NT2/D1 (cell line): Measurements from ENCODE around the gene GRB7.
A peak's percentile ranks its signal among the peaks of the same experiment; 100 is the strongest.

Experiments
- DNase-seq: peaks from one replicate; pipeline ENCODE4 v3.0.0-alpha.2; 2011; ENCODE audit warnings: low read depth, low spot score
- H3K27me3 ChIP-seq: 2 replicates; pipeline ENCODE4 v1.6.0; 2011; ENCODE audit warnings: mild to moderate bottlenecking; ENCODE audit not compliant: insufficient read length, insufficient read depth
- H3K36me3 ChIP-seq: 2 replicates; pipeline ENCODE4 v1.6.1; 2011; ENCODE audit warnings: mild to moderate bottlenecking, low read length, mixed read lengths; ENCODE audit not compliant: insufficient read depth, insufficient read length
- H3K4me1 ChIP-seq: 2 replicates; pipeline ENCODE4 v1.5.1; 2011; ENCODE audit not compliant: insufficient read depth, insufficient read length
- H3K4me3 ChIP-seq: 2 replicates; pipeline ENCODE4 v1.5.1; 2011; ENCODE audit warnings: low read depth; ENCODE audit not compliant: insufficient read length
- H3K9ac ChIP-seq: 2 replicates; pipeline ENCODE4 v1.6.0; 2011; ENCODE audit warnings: low read depth; ENCODE audit not compliant: insufficient read length
- H3K9me3 ChIP-seq: 2 replicates; pipeline ENCODE4 v1.5.1; 2011; ENCODE audit warnings: mild to moderate bottlenecking, low read length; ENCODE audit not compliant: insufficient read depth
- SUZ12 ChIP-seq: IDR thresholded peaks from 2 replicates; pipeline ENCODE4 v1.6.1; 2011; ENCODE audit not compliant: insufficient read length, insufficient read depth; ENCODE audit errors: extremely low read depth
- YY1 ChIP-seq: IDR thresholded peaks from 2 replicates; pipeline ENCODE4 v1.6.1; 2011; ENCODE audit not compliant: insufficient read length, insufficient read depth
- ZNF274 ChIP-seq: IDR thresholded peaks from 2 replicates; pipeline ENCODE4 v1.6.1; 2011; ENCODE audit warnings: mild to moderate bottlenecking, low read depth, low read length

The GRB7 gene

GRCh38 chr17:39751637-39752036 is 13.9 kb downstream of the GRB7 start:
- H3K27me3 ChIP-seq: no peaks in the 10 kb centered on the region
- H3K9ac ChIP-seq: no peak overlapping the region
- H3K4me3 ChIP-seq: no peak overlapping the region
- H3K36me3 ChIP-seq: no peaks in the 10 kb centered on the region
- DNase-seq: no peak
- H3K4me1 ChIP-seq: peaks cover 35% of the 10 kb centered on the region
- TF ChIP-seq YY1: no peak
- no peak for TF ChIP-seq ZNF274
- TF ChIP-seq SUZ12: no peak
- no peaks in the 10 kb centered on the region for H3K9me3 ChIP-seq

- Histone ChIP-seq H3K36me3 (no peaks in the 10 kb centered on the region), H3K4me1 (peaks cover 37% of the 10 kb centered on the region), H3K27me3 (no peaks in the 10 kb centered on the region), H3K9ac (no peak overlapping the region), H3K9me3 (no peaks in the 10 kb centered on the region), H3K4me3 (no peak overlapping the region)
- DNase-seq: no peak
- no peak for TF ChIP-seq ZNF274
- TF ChIP-seq YY1: no peak
- TF ChIP-seq SUZ12: no peak
These were observed 14.6 kb downstream of the GRB7 start for GRCh38 chr17:39752241-39752881.

GRCh38 chr17:39753514-39754160 is 15.9 kb downstream of the GRB7 start:
- Histone ChIP-seq H3K4me1 (peaks cover 40% of the 10 kb centered on the region), H3K9ac (peak overlapping the region; percentile 86), H3K4me3 (peak overlapping the region; percentile 61), H3K9me3 (no peaks in the 10 kb centered on the region), H3K27me3 (no peaks in the 10 kb centered on the region), H3K36me3 (no peaks in the 10 kb centered on the region)
- no peak for TF ChIP-seq SUZ12
- TF ChIP-seq ZNF274: no peak
- no peak for TF ChIP-seq YY1
- DNase-seq: no peak

- no peak for DNase-seq
These were observed 16.6 kb downstream of the GRB7 start for GRCh38 chr17:39754161-39754957.

GRCh38 chr17:39754958-39755553 is 17.3 kb downstream of the GRB7 start:
- Histone ChIP-seq H3K36me3 (no peaks in the 10 kb centered on the region), H3K4me3 (peak overlapping the region; percentile 61), H3K9me3 (no peaks in the 10 kb centered on the region), H3K9ac (peak overlapping the region; percentile 86), H3K27me3 (no peaks in the 10 kb centered on the region), H3K4me1 (peaks cover 39% of the 10 kb centered on the region)
- DNase-seq: no peak
- TF ChIP-seq SUZ12: no peak
- TF ChIP-seq ZNF274: no peak
- TF ChIP-seq YY1: no peak

More at GRCh38 chr17:39754161-39754957, 16.6 kb downstream of the GRB7 start:
- H3K9me3 ChIP-seq: no peaks in the 10 kb centered on the region
- H3K4me1 ChIP-seq: peaks cover 40% of the 10 kb centered on the region
- peak overlapping the region; percentile 61 for H3K4me3 ChIP-seq
- H3K27me3 ChIP-seq: no peaks in the 10 kb centered on the region
- TF ChIP-seq YY1 (no peak), ZNF274 (no peak), SUZ12 (no peak)
- H3K36me3 ChIP-seq: no peaks in the 10 kb centered on the region
- H3K9ac ChIP-seq: peak overlapping the region; percentile 86

GRCh38 chr17:39755554-39756379 is 18.0 kb downstream of the GRB7 start:
- no peak for TF ChIP-seq ZNF274
- TF ChIP-seq YY1: no peak
- no peak for TF ChIP-seq SUZ12
- Histone ChIP-seq H3K9ac (peak overlapping the region; percentile 86), H3K27me3 (no peaks in the 10 kb centered on the region), H3K4me3 (no peak overlapping the region), H3K4me1 (peaks cover 33% of the 10 kb centered on the region), H3K36me3 (no peaks in the 10 kb centered on the region), H3K9me3 (no peaks in the 10 kb centered on the region)
- no peak for DNase-seq
